ENCODE data around the gene CCM2.
"Not testable (repeated sequence)": the region's sequence is repeated elsewhere in the genome, so short reads cannot be mapped to it uniquely, and the experiment has no call there.

CCM2 gene

DNA sequence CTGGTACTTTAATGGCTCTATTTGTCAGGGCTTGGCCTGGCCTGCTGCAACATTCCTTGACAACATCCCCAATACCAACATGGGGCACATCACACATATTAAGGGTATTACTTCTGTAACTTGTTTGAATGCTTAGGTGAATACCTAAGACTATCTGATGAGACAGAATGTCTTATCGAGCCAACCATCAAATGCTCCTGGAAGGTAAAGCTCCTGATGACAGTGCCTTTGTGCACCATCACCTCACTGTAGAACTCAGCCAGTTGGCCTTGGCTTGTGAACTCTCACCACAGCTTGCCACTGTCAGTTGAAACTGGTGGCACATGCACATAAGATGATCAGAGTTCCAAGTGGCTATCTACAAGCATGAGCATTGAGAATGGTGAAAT lies 17.5 kb upstream of the CCM2 start:
- no peak for DNase-seq

DNA sequence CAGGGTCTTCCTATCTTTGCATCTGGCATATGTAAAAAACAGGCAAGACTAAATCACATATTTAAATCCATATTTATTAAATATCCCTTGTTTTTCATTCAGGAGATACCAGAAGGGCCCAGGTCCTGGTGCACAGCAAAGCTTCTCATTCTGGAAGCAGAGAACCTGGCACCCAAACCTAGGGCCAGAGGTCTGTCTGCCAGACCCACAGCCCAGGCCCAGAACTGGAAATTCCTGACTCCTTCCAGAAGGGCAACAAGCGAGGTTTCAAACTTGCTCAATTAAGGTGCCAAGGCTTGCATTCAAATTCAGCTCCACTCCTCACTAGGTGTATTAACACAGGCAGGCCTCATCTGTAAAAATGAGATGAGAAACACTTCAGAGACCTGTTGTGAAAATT lies 17.0 kb upstream of the CCM2 start:
- no peak for DNase-seq

DNA sequence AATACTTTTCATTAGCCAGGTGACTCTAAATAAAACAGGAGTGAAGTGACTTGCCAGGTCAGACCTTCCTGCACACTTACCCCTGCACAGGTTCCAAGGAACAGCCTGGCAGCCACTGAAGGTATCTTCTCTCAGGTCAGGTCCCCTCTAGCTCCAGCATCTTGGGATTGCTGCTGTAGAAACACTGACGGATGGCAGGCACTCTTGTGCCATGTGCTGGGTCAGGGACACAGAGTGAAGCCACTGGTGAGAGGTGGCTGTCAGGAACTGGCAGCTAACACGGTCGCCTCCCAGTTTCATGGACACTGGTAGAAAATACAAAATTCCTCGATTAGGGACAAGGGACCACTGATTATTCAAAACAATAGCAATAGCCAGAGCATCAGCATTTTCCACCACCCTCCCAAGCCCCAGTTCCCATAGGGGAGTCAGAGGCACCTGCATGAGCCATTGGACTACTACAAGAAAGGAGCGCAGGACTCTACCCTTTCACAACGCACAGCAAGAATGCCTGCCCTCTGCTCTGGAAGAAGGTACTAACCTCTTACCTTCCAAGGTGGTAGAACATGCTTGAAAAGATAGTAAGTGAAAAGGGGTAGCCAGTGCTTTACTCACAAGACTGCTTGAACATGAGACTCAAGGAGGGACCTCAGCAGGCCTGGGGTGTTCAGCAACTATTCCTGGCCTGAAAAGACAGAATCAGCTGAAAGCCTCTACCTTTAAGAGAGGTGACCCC lies 16.1 kb upstream of the CCM2 start:
- no peak for DNase-seq

DNA sequence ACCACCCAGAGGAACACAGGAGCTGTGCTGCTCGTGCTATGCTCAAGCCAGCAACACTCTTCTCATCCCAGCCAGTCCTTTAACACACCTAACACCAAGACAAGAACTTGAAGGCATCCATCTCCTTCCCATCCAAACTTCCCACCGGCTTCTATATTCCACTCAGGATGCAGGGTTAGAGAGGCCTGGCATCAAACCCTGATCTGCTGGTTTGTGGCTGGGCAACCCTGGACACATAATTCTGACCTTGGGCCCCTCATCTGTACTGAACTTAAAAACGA lies 15.6 kb upstream of the CCM2 start:
- no peak for DNase-seq

DNA sequence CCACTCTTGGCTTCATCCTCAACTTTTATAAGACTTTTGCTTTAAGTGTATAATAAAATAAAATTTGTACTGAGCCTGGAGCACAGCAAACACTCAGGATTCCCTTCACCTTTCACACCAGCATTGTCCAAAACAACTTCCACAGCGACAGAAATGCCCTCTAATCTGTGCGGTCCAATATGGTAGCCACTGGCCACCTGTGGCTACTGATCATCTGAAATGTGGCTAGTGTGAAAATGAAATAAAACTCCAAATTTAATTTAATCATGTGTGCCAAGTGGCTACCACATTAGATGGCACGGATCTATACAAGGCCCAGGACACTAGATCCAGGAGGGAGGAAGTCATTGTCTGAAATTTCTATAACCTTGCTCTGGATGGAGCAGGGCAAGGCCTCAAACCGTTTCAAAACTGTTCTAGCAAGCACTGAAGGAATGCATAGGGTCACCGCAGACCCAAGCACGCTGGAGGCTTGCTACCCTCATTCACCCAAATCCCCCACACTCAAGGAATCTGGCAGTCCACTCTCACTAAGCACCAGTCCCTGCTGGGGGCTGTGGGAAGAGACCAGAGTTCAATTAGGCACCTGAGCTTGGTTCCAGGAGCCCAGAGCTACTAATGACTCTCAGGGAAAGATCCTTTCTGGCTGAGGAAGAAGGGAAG lies 14.8 kb upstream of the CCM2 start:
- no peak for DNase-seq

DNA sequence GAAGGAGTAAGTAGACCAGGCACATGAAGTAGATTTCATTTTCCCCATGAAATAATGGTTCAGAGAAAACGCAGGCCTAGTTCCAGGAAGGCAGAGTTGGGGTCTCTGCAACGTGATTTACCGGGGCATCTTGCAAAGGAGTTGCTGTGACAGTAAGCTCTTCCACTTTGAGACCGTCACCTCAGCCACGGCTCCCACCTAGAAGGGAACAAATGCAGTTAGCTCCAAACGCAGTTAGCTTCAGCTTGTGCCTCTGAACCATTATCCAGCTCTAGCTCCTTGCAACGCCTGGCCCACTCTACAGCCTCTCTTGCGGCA lies 14.1 kb upstream of the CCM2 start:
- no peak for DNase-seq

DNA sequence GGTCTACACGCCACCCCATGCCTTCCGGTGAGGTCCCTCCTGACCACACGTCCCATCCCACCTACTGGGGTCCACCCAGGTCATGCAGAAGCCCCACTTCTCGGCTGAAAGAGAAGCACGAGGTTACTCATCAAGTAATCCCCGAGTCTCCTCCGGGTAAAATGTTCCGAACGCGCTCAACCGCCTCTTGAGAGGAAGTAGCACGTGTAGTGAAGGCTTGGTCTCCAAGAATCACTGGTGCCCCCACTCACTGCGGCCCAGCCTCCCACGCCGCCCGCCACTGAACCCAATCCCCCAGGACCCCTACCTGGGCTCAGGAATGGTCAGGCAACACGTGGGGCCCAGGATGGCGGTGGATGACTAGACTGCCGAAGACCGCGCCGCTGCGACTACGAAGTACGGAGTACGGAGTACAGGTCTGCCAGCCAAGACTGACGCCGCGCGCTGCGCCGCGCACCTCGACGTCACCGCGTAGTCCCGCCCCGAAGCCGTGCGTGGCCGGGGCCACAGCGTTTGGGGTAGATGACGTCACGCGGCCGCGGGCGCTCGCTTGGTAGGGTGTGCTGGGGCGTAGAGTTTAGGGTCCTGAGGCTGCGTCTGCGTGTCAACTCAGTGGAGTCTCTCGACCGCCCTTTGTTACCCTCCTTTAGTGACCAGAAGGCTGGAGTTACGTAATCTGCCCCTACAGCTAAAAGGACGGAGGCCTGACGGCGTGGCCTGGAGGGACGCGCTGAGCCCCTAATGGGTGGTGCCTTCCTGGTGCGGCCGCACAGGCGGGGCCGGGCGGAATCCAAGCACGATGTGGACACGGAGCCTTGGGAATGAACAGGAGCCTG lies 13.6 kb upstream of the CCM2 start:
- peak; percentile 97 for DNase-seq

DNA sequence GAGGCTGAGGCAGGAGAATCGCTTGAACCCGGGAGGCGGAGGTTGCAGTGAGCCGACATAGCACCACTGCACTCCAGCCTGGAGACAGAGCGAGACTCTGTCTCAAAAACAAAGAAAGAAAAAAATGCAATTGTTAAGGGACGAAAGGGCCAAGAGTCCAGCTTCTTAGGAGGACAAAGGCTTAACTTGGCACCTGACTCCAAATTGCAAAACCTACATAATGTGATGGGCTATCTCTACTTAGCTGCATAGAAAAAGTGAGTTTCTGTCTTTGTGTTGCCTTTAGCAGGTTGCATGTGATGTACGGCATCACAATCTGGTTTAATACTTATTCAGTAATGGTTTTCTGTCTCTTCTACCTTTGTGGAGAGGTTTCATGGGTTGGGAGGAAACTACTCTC lies 12.5 kb upstream of the CCM2 start:
- DNase-seq = no peak

DNA sequence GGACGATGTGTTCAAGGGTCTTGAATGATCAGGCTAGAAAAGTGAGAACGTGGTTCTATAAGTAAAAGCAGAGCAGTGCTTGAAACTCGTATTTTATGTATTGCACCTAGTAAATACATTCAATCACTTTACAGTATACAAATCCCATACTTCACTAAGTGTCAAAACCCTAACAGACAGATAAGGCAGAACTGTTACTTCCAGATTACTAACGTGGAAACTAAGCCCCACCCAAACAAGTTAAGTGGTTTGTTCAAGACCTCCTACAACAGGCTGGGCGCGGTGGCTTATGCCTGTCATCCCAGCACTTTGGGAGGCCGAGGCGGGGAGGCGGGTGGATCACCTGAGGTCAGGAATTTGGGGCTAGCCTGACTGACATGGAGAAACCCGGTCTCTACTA lies 12.0 kb upstream of the CCM2 start:
- no peak for DNase-seq

DNA sequence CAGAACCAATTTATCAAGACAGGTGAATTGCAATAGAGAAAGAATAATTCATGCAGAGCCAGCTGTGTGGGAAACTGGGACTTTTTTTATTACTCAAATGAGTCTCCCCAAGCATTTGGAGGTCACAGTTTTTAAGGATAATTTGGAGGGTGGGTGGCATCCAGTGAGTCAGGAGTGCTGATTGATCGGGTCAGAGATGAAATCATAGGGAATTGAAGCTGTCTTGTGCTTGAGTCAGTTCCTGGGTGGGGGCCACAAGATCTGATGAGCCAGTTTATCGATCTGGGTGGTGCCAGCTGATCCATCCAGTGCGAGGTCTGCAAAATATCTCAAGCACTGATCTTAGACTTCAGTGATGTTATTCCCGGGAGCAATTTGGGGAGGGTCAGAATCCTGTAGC lies 11.3 kb upstream of the CCM2 start:
- DNase-seq = no peak

DNA sequence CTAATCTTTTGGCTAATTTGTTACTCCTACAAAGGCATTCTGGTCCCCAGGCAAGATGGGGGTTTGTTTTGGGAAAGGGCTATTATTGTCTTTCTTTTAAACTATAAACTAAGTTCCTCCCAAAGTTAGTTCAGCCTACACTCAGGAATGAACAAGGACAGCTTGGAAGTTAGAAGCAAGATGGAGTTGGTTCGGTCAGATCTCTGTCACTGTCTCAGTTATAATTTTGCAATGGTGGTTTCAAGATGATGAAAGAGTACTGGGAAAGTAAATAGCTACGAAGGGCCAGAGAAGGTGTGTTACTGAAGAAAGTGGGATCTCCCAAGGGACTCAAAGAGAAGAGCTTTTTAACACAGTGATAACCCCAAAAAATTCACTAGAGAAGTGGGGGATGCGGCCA lies 10.9 kb upstream of the CCM2 start:
- DNase-seq = no peak

DNA sequence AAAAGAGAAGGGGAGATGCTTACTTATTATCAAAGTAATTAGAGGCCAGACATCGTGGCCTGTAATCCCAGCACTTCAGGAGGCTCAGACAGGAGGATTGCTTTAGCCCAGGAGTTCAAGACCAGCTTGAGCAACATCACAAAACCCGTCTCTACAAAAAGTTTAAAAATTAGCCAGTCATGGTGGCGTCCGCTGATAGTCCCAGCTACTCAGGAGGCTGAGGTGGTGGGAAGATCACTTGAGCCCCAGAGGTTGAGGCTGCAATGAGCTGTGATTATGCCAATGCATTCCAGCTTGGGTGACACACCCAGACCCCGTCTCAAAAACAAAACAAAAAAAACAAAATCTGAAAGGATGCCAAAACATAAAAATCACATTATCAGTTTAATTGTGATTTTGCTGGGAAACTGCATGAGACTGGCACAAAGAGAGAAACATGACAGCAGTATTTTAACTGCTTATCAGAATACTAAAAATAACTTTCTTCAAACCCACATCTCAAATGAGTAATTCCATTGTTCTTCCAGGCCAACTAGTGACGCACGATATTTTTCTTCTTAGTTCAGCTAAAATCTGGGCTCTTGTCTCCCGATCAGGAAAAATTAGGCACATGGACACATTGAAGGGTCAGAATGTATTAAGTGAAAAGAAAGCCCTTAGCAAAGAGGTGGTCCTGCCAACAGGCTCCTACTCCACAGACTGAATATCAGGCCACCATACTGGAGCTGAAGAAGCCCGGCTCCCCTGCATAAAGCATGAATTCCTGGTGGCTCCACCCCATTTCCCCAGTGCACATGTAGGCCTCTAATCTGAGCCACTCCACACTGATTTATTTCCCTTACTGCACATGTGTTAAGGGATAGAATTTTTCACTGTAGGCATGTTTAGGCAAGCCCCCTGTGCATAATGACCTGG lies 9.6 kb upstream of the CCM2 start:
- DNase-seq = no peak

DNA sequence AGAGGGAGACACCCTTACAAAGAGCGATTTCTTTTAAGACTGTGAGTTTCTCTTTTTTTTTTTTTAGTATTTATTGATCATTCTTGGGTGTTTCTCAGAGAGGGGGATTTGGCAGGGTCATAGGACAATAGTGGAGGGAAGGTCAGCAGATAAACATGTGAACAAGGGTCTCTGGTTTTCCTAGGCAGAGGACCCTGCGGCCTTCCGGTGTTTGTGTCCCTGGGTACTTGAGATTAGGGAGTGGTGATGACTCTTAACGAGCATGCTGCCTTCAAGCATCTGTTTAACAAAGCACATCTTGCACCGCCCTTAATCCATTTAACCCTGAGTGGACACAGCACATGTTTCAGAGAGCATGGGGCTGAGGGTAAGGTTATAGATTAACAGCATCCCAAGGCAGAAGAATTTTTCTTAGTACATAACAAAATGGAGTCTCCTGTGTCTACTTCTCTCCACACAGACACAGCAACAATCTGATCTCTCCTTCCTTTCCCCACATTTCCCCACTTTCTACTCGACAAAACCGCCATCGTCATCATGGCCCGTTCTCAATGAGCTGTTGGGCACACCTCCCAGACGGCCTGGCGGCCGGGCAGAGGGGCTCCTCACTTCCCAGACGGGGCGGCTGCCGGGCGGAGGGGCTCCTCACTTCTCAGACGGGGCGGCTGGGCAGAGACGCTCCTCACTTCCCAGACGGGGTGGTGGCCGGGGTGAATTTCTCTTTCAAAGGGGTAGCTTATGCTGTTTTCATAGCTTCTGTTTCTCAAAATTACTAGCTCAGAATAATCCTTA lies 7.8 kb upstream of the CCM2 start:
- not testable (repeated sequence) for DNase-seq

DNA sequence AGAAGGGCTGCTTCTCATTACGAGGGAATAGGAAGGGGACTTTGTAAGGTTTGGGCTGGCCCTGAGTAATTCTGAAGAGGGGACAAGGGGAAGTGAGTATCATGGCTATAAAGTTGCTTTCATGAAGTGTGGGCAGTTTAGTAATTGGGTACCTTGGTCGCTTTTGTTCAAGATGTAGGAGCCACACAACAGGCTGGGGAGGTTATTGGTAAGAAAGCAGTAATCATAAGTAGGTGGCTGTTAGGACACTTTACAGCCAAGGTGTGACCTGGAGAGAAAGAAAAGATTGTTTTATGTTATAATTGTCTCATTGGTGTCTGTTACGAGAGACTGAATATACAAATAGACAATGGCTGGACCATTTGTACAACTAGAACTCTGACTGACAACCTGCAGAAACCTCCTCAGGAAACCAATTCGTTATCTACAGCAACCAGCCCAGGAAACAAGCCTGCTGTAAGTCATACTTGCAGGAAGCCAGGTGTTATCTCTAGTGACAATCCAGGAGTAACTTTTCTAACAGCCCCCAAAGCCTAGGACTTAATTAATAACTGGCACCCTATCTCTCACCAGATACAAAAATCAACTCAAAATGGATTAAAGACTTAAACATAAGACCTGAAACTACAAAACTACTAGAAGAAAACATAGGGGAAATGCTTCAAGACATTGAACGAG lies 5.0 kb upstream of the CCM2 start:
- DNase-seq = no peak

DNA sequence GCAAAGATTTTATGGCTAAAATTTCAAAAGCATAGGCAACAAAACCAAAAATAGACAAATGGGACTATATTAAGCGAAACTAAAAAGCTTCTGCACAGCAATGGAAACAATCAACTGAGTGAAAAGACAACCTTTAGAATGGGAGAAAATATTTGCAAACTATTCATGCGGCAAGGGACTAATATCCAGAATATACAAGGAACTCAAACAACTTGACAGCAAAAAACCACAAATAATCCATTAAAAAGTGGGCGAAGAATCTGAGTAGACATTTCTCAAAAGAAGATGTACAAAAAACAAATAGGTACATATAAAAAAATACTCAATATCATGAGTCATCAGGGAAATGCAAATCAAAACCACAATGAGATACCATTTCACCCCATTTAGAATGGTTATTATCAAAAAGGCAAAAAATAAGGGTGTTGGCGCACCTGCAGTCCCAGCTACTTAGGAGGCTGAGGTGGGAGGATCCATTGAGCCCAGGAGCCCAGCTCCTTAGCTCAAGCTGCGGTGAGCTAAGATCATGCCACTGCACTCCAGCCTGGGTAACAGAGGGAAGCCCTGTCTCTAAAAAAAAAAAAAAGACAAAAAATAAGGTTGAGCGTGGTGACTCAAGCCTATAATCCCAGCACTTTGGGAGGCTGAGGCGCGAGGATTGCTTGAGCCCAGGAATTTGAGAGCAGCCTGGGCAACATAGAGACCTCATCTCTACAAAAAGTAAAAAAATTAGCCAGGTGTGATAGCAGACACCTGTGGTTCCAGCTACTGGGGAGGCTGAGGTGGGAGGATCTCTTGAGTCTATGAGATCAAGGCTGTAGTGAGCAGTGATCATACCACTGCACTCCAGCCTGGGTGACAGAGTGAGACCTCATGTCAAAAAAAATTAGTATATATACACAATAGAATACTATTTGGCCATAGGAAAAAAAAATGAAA lies 4.2 kb upstream of the CCM2 start:
- no peak for DNase-seq

DNA sequence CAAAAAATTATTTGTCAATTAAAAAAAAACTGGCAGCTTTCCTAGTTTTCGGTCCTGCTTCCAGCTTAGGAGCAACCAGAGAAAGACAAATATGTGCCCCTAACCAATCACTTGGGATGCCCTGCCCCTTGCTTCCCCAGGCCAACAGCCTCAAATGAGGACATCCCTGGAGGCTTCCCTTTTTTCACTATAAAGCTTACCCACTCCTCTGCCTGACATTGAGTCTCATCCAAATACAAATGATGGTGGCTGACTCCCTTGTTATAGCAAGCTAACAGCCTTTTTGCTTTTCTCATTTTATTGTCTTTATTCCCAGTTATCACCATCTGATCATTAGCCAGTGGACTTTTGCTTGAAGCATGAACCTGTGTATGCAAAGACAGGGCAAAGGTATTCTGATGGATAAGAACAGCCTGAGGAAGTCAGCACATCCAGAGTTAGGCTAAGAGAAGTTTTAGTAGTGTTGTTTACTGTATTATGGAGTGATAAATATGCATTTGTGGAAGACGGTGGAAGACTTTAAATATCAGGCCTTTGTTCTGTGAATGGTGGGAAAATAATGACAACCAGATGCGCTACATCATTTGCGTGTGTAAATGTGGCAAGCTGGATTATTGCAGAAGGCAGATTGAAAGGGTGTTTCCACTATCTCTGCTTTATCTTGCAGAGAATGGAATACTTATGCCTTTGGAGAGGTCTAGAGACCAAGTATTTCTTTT lies 1.7 kb upstream of the CCM2 start:
- DNase-seq = no peak

DNA sequence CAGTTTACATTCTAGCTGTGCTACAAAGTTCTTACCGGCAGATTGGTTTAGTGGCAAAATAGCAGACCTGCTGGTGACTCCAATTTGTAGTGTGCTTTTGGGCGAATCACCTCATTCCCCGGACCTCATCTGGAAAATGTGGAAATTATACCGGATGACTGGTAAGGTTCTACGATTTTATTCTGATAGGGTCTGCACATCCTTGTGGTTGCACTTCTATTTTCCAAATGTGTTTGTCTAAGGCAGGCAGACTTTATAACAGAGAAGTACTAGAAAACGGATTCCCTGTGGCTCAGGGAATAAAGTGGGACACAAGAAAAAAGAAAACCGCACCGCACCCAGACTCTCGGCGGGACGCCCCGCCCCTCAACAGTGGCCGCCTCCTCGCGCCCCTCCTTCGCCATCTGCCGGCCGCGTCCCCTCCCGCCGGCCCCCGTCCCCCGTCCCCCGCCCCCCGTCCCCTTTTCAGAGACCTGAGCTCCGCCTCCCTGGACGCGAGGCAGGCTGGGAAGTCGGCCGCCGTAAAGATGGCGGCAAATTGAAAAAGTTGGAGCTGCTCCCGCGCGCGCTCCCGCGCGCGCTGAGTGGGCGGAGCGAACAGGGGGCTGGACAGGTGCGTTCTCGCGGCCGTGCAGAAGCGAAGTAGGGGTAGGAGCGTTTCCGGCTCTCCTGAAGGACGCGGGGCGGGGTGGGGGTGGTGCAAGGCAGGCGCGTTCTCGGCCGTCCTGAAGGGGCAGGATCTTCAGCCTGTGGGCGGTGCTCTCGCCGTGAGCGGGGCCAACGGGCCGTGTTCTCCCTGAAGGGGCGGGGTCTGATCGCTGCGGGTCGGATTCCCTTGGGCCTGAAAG lies 532 bp upstream of the CCM2 start:
- peak; percentile 100 for DNase-seq

DNA sequence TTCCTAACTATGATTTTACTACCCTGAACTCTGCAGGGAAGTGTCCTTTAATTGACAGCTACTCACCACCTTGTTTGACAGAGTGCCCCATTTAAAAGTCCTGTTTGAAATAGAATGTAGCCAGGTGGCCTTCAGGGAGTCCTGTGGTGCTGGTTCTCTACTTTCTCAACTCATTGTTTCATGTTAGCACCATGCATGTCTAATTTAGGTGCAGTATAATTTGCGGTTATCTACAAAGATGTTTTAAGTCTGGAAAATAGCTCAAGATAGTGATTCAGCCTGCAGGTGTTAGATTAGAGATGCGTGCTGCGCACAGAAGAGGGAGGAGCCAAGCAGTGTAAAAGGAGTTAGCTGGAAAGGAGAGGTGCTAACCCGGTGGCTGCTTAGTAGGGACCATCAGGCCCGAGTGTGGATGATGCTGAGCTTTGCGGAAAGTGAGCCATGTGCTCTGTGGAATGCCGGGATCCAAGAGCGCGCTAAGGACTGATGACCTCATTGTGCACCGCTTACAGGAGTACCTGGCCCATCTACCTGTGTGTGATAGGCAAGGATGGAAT lies 1.2 kb downstream of the CCM2 start:
- peak; percentile 61 for DNase-seq

DNA sequence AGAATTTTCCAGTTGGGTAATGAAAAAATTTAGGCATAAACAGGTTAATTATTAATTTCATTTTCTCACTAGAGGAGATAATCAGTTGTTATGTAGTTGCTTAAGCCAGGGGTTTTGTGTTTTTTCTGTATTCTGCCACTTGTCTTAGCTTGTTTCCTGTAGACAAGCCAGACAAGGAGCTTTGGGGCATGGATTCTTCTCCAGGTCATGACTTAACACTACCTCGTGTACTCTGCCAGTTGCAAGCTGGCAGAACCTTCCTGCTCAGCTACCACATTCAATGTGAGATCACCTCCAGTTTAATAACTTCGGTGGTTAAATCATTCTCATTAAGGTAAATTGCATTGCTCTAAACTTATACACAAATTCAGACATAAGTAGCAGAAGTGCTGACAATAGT lies 1.8 kb downstream of the CCM2 start:
- DNase-seq = no peak
